HG03521 (cell line): ENCODE measurements around the gene PDK4.
"Not testable (repeated sequence)": the region's sequence is repeated elsewhere in the genome, so short reads cannot be mapped to it uniquely, and the experiment has no call there.

Experiments
- ATAC-seq: cut with Tn5 transposase; IDR thresholded peaks from one replicate; pipeline ENCODE4 v1.9.1; 2021; ENCODE audit warnings: mild to moderate bottlenecking, moderate library complexity; ENCODE audit not compliant: unreplicated experiment

PDK4 gene

DNA sequence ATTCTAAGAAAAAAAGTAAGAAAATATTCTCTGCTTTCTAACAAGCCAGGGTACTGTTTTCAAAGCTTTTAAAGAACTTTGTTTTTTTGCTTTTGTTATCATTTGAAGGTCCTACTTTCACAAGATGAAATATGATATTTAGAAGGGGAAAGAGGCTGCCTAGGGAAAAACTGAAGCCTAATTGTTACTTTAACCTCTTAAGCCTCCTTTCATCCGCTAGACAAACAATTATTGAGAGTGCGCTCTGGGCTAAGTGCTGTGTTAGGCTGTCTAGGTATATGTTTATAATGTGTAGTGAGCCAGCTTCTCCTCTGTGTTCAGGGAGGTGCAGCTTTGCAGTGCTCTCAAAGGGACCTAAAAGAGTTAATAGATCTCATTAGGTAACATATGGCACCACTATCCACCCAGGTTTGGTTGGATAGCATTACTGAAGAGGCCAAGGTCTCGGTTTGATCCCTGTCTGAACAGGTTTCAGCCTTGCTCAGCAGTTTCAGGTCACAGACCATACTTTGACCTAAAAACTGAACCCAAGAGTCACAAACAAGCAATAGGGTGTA is 17.9 kb downstream of the PDK4 start:
- ATAC-seq = no peak

DNA sequence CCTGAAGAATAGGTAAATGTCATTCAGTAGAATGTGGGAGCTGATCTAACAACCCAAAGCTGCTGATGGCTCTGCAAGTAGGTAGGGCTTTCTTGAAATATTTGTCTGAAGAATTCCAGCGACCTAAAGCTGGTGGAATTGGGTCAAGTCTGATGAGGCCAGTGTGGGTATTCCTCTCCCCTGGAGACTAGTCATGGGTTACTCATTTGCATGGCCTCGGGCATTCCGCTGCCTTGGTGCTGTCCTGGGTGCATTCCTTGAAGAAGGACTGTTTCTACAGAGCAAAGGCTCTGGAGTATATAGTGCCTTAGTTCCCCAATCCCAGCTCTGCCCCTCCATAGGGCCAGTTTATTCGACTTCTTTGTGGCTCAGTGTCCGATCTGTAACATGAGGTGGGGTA is 19.2 kb downstream of the PDK4 start:
- no peak for ATAC-seq

DNA sequence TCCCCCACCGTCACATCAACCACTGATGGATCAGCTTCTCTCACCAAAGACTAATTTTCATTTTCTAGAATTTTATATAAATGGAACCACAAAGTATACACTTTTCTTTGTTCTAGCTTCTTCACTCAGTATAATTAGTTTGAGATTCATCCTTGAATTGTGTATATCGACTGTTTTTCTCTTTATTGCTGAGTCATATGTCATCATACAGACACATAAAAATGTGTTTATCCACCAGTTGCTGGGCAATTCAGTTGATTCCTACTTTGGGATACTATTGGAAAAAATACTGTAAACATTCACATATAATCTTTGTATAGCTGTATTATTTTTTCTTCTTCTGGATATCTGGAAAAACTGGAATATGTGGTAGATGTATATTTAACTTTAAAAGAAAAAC is 26.6 kb downstream of the PDK4 start:
- ATAC-seq = no peak

DNA sequence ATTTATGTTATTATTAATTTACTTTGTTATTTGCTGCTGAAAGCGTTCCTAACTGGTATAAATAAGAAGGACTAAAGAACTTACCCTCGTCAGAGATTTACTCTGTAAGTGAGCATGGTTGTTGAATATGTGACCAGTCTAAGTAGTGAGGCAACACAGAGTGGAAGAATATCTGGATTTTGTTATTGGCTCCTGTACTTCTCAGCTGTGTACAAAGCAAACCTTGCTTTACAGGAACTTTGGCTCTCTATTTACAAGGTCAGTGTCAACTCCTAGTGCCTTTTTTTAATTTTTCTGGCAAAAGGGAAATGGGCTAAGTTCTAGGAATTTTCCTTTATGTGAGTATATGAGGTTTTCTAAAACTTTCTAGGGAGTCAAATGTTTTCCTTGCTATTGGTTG is 35.6 kb downstream of the PDK4 start:
- ATAC-seq = no peak

DNA sequence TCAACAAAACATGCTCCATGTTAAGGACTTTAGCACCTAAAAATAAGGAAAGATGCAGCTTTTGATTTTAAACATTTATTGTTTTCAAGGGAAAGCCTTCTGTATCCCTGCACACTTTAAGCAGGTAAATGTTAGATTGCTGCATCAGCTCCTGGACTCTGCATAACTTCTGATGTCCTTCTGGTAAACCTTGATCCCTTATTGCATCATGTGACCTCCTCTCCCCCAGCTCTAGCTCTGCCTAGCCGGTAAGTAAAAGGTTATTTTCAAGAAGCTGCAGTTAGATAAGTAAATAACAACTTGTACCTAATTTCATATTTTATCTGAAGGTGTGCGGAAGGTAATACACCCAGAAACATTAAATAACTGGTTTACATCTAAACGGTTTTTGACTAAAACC is 37.5 kb downstream of the PDK4 start:
- no peak for ATAC-seq

DNA sequence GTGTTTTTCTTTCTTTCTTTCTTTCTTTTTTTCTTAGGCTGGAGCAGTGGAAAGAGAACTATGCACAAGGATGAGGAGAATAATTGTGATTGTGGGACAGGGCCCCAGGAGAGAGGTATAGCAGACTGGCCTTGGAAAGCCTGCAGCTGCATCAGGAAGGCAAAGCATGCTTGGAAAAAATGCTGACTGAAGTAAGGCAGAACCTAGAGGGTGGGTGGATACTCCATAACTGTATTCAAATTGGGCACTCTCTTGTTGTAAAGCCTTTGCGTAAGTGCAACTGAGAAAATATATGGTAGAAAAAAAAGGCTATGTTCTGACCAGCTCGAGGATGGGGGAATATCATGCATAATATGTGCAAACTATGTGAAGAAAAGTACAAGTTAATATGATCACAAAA is 39.5 kb downstream of the PDK4 start:
- ATAC-seq = no peak

DNA sequence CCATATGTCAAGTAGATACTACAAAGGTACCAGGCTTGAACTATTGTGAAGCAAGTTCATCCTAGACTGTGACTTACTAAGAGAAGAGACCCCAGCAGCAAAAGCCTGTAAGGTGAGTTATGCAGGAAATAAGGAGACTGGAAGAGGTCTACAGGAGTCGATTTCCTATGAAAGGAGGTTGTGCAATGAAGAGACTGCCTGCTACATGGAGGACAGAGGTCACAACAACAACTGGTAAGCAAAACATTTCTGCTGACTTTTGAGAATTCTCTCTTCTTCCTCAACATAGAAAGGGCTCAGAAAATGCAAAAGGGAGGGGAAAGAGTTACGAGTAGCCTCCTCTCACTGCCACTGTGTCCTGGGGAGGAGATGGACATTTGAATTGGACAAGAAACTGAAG is 42.4 kb downstream of the PDK4 start:
- ATAC-seq = no peak

DNA sequence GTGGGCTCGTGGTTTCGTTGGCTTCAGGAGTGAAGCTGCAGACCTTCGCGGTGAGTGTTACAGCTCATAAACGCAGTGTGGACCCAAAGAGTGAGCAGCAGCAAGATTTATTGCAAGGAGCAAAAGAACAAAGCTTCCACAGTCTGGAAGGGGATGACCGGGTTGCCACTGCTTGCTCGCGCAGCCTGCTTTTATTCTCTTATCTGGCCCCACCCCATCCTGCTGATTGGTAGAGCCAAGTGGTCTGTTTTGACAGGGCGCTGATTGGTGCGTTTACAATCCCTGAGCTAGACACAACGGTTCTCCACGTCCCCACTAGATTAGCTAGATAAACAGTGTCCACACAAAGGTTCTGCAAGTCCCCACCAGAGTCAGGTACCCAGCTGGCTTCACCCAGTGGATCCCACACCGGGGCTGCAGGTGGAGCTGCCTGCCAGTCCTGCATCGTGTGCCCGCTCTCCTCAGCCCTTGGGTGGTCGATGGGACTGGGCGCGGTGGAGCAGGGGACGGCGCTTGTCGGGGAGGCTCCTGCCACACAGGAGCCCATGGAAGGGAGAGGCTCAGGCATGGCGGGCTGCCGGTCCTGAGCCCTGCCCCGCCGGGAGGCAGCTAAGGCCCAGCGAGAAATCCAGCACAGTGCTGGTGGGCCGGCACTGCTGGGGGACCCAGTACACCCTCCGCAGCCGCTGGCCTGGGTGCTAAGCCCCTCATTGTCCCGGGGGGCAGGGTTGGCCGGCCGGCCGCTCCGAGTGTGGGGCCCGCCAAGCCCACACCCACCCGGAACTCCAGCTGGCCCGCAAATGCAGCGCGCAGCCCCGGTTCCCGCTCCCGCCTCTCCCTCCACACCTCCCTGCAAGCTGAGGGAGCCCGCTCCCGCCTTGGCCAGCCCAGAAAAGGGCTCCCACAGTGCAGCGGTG is 44.0 kb downstream of the PDK4 start:
- ATAC-seq = not testable (repeated sequence)

DNA sequence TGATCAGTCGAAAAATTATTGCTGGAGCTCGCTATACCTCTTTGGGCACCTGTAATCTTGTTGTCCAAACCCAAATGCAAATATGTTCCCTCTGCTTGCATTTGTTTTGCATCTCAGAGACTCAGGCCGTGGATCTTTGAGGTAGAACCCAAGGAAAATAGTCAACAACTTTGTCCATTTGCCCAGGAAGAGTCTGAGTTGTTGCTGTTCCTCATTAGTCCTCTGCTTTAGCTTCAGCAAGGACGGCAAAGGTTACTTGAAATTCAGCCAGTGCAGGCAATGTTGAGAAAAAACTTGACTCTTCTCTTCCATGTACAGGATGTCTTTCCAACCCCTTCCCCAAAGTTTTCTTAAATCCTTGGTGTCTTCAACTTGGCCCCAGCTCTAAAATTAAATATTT is 45.8 kb downstream of the PDK4 start:
- ATAC-seq = no peak

DNA sequence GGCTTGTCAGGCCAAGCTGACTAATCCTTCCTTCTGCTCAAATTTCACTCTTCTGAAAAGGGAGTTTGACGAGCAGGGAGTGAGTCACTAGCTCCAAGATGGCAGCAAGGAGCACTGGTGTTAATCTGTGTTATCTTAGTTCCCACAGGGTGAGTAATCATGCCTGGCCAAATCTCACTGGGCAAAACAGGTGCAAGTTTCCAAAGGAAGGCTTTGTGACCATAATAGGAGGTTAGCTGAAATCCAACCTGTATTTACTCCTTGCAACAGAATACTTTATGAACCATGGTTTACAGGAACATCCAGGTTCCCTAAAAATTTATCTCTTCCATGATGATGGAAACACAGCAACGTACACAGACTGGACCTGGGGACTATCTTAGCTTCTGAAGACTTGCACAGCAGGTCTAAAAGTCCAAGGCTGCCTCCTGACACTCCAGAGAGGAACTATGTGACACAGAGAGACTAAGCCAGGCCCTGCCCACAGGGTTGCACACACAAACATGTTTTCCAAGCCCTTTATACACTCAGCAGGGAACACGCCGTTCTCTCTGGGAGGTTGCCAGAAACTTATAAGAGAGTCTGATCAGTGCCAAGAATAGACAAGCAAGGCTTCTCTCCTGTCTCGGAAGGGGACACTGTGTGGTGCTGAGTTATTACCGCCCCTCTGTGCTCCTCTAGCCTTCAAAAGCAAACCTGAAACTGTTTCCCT is 46.3 kb downstream of the PDK4 start:
- ATAC-seq = no peak

DNA sequence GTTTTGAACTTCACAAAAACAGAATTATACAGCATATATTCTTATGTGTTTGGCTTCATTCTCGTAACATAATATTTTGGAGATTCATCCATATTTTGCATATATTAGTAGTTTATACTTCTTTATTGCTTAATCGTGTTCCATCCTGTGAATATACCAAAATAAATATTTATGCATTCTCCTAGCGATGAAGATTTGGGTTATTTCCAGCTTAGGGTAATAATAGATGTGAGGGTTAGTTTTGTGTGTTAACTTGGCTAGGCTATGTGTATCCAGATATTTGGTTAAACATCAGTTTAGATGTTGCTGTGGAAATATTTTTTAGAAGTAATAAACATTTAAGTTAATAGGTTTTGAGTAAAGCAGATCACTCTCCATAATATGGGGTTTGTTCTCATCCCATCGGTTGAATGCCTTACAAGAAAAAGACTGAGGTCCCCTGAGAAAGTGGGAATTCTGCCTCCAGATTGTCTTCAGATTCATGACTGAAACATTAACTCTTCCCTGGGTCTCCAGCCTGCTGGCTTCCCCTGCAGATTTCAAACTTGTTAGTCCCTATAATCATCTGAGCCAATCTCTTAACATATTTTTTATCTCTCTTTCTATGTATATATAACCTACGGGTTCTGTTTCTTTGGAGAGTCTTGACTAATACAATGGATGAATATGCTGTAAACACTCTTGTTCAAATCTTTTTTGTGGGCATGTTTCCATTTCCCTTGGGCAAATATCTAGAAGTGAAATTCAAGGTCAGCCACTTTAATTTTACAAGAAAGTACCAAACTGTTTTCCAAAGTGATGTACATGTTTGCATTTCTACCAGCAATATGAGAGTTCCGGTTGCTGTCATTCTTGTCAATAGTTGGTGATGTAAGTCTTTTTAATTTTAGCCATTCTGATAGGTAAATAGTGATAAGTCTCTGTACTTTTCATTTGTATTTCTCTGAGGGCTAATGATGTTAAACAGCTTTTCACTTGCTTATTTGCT is 48.7 kb downstream of the PDK4 start:
- no peak for ATAC-seq

DNA sequence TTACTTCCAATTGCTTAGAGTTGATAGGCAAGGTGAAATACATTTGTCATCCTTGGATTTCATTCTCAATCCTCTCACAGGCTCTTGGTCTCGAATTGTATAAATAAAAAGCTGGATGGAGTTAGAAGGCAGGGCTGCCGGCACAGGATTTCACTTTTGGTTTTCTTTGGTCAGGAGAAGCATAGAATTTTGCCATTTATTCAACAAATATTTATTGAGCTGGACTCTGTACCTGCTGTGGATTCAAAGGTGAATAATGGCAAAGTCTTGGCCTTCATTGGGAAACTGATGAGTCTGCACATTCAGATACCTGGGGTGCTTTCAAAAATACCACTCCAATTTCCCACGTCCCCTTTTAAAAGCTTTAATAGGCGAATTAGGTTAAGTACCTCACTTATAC is 49.7 kb downstream of the PDK4 start:
- no peak for ATAC-seq

DNA sequence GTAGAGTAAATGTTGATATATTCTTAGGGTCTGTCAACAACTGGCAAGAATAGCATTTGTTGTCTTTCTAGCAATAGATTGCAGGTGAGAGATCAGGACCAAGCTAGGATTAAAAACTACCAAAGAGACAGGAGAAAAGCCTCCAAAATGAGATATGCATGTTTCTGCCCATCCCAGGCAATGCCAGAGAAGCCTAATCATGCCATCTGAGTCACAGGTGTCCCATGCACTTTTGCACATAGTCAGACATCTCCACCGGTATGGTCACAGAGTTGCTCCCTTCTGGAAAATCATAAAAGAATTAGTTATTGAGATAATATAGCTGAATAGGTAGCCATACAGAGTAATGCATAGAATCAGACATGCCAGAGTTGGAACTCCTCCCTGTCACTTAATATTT is 50.6 kb downstream of the PDK4 start:
- no peak for ATAC-seq

DNA sequence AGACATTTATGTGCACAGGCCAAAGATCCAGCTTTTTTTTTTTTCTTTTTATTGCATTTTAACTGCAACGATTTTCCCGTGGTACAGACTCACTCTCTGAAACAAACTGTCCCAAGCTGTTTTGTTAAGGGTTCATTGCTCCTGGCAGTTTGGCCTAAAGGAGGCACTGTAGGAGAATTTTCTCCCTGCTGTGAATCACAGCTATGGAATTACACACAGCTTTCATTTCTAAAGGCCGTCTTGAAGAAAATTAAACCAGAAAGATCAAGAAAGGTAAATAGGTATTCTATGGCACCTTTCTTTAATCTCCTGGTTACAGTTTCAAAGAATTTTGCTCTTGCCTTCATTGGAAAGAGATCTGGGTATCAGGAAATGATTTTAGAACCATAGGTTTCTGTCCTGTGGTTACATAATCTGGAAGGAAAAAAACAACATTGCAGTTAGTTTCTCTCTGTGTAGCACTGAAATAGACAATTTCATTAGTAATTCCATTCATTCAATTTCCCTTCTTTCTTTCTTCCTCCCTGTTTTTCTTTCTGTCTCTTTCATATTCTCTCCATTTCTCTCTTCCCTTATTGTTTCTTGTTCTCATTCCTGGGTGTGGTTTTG is 51.2 kb downstream of the PDK4 start:
- no peak for ATAC-seq

DNA sequence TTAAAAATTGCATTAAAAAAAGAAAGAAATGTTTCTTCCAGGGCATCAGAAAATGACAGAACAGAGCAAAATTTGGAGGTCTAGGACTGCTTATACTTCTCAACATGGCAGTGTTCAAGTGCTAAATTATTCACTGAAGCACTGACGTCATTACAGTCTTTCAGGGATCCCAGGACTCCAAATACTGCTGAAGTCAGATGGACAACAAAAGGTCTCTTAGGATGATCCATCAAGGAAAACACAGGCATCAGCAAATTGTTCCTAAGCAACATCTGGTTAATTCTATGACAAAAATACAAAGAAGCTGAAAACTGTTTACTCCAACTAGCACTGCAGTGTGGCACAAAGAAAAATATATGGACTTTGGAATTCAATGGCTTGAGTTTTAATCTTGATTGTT is 52.1 kb downstream of the PDK4 start:
- ATAC-seq = no peak

DNA sequence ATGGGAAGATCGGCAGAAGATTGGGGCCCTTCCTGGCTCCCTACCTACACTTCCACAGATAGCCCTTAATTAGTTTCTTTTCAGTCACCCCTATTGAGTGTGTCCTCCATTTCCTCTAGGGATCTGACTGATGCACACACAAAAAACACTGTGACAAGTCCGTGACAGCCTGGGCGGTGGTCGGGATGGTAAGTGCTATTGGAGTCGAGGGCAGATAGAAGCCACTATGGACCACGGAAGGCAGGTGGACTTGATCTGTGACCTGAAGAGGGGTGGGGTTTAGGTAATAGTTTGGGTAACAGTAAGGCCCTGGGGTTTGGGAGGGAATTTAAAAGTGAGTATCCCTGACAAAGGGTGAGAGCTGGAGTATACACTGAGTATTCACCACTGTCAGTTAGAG is 53.0 kb downstream of the PDK4 start:
- no peak for ATAC-seq

DNA sequence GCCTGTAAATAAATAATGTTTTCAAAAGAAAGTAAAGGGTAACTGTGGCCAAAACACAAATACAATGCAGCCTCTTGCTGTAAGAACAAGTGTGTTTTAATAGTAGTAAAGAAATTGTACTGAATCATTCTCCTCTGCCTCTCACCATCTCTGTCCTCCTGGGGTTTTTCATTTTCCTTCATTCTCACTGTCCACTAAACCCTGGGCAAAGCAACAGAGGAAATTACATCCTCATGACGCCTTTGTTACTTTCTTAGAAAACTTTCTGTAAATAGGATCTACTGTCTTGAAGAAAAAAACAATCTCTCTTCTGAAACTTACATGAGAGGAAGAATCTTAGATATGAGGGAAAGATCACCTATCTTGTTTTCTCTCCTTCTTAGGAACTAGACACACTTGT is 56.0 kb downstream of the PDK4 start:
- ATAC-seq = no peak

DNA sequence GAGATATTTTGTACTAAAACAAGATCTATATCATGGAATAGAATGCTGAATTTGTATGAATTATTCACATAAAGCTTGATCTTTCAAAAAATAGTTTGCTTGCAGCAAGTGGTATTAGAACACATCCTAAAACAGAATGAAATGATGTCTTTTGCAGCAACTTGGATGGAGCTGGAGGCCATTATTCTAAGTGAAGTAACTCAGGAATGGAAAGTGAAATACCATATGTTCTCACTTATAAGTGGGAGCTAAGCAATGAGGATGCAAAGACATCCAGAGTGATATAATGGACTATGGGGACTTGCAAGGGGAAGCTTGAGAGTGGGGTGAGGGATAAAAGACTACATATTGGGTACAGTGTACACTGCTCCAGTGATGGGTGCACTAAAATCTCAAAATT is 56.9 kb downstream of the PDK4 start:
- no peak for ATAC-seq

DNA sequence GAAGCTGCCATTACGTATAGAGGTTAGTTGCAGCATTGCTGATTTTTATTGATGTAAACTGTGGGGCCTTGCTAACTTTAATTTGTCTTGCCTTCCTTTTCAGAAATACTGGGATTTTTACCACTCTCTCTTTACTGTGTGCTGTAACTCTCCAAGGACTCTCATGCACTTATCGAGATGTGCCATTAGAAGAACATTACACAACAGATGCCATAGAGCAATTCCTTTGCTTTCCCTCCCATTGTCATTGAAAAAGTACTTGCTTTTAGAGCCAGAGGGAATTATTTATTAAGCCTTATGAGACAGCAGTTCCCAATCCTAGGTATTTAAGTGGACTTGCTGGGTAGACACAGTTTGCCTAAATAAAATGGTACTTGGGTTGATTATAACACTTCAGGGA is 58.8 kb downstream of the PDK4 start:
- ATAC-seq = no peak

DNA sequence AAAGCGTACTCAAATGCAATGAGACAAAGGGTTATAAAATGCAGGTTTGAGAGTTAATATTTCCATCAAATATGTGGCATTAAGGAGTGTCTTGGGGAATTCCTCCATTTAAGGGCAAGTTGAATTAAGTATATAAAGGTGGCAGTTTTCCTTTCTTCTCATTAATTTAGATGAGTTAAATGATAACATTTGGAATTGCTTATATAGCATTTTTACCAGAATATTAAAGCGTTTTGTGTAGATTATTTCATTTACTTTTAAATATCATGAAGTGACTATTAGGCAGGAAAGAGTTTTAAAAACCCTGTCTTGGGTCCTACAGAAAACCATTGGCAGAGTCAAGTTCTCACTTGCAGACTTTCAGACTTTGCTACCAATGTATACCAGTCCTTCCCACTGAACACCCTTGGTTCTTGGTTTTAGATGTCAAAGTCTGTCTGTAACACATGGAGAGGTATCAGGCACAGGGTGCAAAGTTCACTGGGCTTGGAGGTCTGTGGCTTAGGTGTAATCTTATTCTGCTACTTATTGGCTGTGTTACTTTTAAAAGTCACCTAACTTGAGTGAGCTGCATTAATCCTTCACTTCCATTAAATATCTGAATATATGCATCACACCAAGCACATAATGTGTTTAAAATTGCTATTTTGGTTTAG is 59.5 kb downstream of the PDK4 start:
- no peak for ATAC-seq
